RKO (cell line): ENCODE data around the gene MST1.
"Not testable (repeated sequence)": the region's sequence is repeated elsewhere in the genome, so short reads cannot be mapped to it uniquely, and the experiment has no call there.

Source experiments
- DNase-seq: peaks from one replicate; pipeline ENCODE4 v3.0.0-alpha.2; 2016; ENCODE audit warnings: low spot score

MST1 gene

GRCh38 chr3:49700453-49701128, 11.3 kb upstream of the MST1 start:
- DNase-seq: no peak

- no peak for DNase-seq
Observed at GRCh38 chr3:49700014-49700413, 10.7 kb upstream of the MST1 start.

GRCh38 chr3:49699281-49699979, 10.2 kb upstream of the MST1 start:
- DNase-seq: no peak

- DNase-seq: not testable (repeated sequence)
Observed at GRCh38 chr3:49695350-49696015, 6.2 kb upstream of the MST1 start.

GRCh38 chr3:49694409-49695070, 5.3 kb upstream of the MST1 start:
- DNase-seq: not testable (repeated sequence)

GRCh38 chr3:49691481-49691880, 2.2 kb upstream of the MST1 start:
- not testable (repeated sequence) for DNase-seq

- not testable (repeated sequence) for DNase-seq
Observed at GRCh38 chr3:49690856-49691255, 1.6 kb upstream of the MST1 start.

- DNase-seq: not testable (repeated sequence)
Observed at GRCh38 chr3:49689908-49690624, 792 bp upstream of the MST1 start.

GRCh38 chr3:49688338-49689045, 782 bp downstream of the MST1 start:
- DNase-seq: not testable (repeated sequence)

GRCh38 chr3:49687424-49687795, 1.9 kb downstream of the MST1 start:
- not testable (repeated sequence) for DNase-seq

- DNase-seq: not testable (repeated sequence)
Observed at GRCh38 chr3:49686769-49687423, 2.4 kb downstream of the MST1 start.

- DNase-seq: not testable (repeated sequence)
Observed at GRCh38 chr3:49686346-49686745, 2.9 kb downstream of the MST1 start.

GRCh38 chr3:49685846-49686245, 3.4 kb downstream of the MST1 start:
- DNase-seq: not testable (repeated sequence)

GRCh38 chr3:49685103-49685502, 4.2 kb downstream of the MST1 start:
- DNase-seq: not testable (repeated sequence)

GRCh38 chr3:49684453-49684852, 4.8 kb downstream of the MST1 start:
- not testable (repeated sequence) for DNase-seq

- DNase-seq: no peak
Observed at GRCh38 chr3:49683162-49683561, 6.1 kb downstream of the MST1 start.

- DNase-seq: no peak
Observed at GRCh38 chr3:49681543-49681942, 7.7 kb downstream of the MST1 start.

- DNase-seq: no peak
Observed at GRCh38 chr3:49681232-49681522, 8.1 kb downstream of the MST1 start.

- no peak for DNase-seq
Observed at GRCh38 chr3:49680493-49681231, 8.6 kb downstream of the MST1 start.

GRCh38 chr3:49675912-49676311, 13.4 kb downstream of the MST1 start:
- no peak for DNase-seq
